ENCODE measurements around the gene MGMT. TPM values are rescaled to one million over a fixed set of nuclear protein-coding genes. Genes with fewer than 3 reads are reported as not detected.

MGMT gene
- total RNA-seq, 2 experiments from 2014 or later = 9.0 to 9.6 TPM

DNA sequence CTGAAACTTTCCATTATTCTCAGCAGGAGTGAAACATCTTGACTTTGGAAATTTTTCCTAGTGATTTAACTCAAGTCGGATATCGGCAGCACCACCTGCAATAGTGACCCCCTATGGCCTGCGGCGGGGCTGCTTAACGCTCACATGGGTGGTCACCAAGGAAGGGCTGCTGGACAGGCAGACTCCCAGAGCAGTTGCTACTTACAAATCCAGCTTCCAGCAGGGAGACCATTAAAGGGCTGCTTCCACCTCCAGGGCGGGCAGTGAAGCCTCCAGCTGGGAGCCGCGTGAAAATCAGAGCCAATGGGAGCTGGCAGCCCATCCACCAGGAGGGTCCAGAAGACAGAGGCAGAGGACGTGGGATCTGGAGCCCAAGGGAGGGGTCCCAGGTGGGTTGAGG lies 122.5 kb downstream of the MGMT start:
- H3K9me3 ChIP-seq (ENCODE audit: control insufficient read depth in 1 of 2, insufficient read depth in 1 of 2, low read length in 2 of 2) = peaks cover 51 to 56% of the 10 kb centered on the region in 2 experiments
- no peaks in the 10 kb centered on the region for H3K27me3 ChIP-seq (ENCODE audit: control insufficient read depth in 1 of 2, insufficient read depth in 2 of 2, low read length in 2 of 2)
- Mint-ChIP-seq H3K4me3 (no peak overlapping the region), H3K4me1 (ENCODE audit: low read depth) (no peaks in the 10 kb centered on the region), H3K9me3 (peaks cover 27% of the 10 kb centered on the region), H3K36me3 (ENCODE audit: low read depth) (peaks cover 93% of the 10 kb centered on the region), H3K27me3 (no peaks in the 10 kb centered on the region), H3K27ac (no peak overlapping the region)
- no peak for TF ChIP-seq CTCF (IDR thresholded peaks at IDR 0.05)
- no peak overlapping the region for H3K27ac ChIP-seq (ENCODE audit: low read depth in 1 of 2, low read length in 2 of 2)
- ChIA-PET POLR2A (no interaction called here), CTCF (no interaction called here)
- DNase-seq (no peak), ATAC-seq (ENCODE audit: poor library complexity) (no peak)
- H3K4me1 ChIP-seq (ENCODE audit: insufficient read depth, low read length) = no peaks in the 10 kb centered on the region
- intact Hi-C loops (cut with DNase I, micrococcal nuclease) = no loop called here
- no peak overlapping the region for H3K4me3 ChIP-seq (ENCODE audit: low read length)
- peaks cover 7% of the 10 kb centered on the region for H3K36me3 ChIP-seq (ENCODE audit: insufficient read depth, low read length)

- intact Hi-C loops (cut with DNase I, micrococcal nuclease) = no loop called here
Observed at GRCh38 chr10:129593953-129594352, 126.9 kb downstream of the MGMT start.

GRCh38 chr10:129594811-129595210 lies 127.8 kb downstream of the MGMT start:
- H3K27me3 Mint-ChIP-seq = no peaks in the 10 kb centered on the region
- H3K9me3 ChIP-seq (ENCODE audit: control insufficient read depth in 1 of 2, insufficient read depth in 1 of 2, low read length in 2 of 2) = peaks cover 13 to 51% of the 10 kb centered on the region in 2 experiments
- ATAC-seq (ENCODE audit: poor library complexity) (no peak), DNase-seq (no peak)
- peaks cover 3% of the 10 kb centered on the region for H3K36me3 ChIP-seq (ENCODE audit: insufficient read depth, low read length)
- POLR2A ChIA-PET = no interaction called here
- H3K9me3 Mint-ChIP-seq = peaks cover 3% of the 10 kb centered on the region
- no peaks in the 10 kb centered on the region for H3K4me1 ChIP-seq (ENCODE audit: insufficient read depth, low read length)
- no peak overlapping the region for H3K4me3 Mint-ChIP-seq
- CTCF ChIA-PET = no interaction called here
- H3K36me3 Mint-ChIP-seq (ENCODE audit: low read depth) = peaks cover 95% of the 10 kb centered on the region
- no peaks in the 10 kb centered on the region for H3K27me3 ChIP-seq (ENCODE audit: control insufficient read depth in 1 of 2, insufficient read depth in 2 of 2, low read length in 2 of 2)
- H3K27ac Mint-ChIP-seq = no peak overlapping the region
- no peaks in the 10 kb centered on the region for H3K4me1 Mint-ChIP-seq (ENCODE audit: low read depth)
- H3K27ac ChIP-seq (ENCODE audit: low read depth in 1 of 2, low read length in 2 of 2) = no peak overlapping the region
- no peak for TF ChIP-seq CTCF (IDR thresholded peaks at IDR 0.05)
- no peak overlapping the region for H3K4me3 ChIP-seq (ENCODE audit: low read length)
- intact Hi-C loops (cut with DNase I, micrococcal nuclease) = no loop called here

More at GRCh38 chr10:129593953-129594352, 126.9 kb downstream of the MGMT start:
- Mint-ChIP-seq H3K9me3 (peaks cover 3% of the 10 kb centered on the region), H3K36me3 (ENCODE audit: low read depth) (peaks cover 95% of the 10 kb centered on the region), H3K4me1 (ENCODE audit: low read depth) (no peaks in the 10 kb centered on the region), H3K27ac (no peak overlapping the region), H3K4me3 (no peak overlapping the region), H3K27me3 (no peaks in the 10 kb centered on the region)
- no peak for TF ChIP-seq CTCF (IDR thresholded peaks at IDR 0.05)
- H3K36me3 ChIP-seq (ENCODE audit: insufficient read depth, low read length) = peaks cover 6% of the 10 kb centered on the region
- no peaks in the 10 kb centered on the region for H3K4me1 ChIP-seq (ENCODE audit: insufficient read depth, low read length)
- peaks cover 15 to 59% of the 10 kb centered on the region in 2 experiments for H3K9me3 ChIP-seq (ENCODE audit: control insufficient read depth in 1 of 2, insufficient read depth in 1 of 2, low read length in 2 of 2)
- no peak overlapping the region for H3K27ac ChIP-seq (ENCODE audit: low read depth in 1 of 2, low read length in 2 of 2)
- no peak for DNase-seq
- CTCF ChIA-PET = interaction anchor here (0.6 kb wide), 1 partner anchor 450 kb away, joined by 3 read pairs; no protein-coding TSS in a partner anchor
- no peak for ATAC-seq (ENCODE audit: poor library complexity)
- no peaks in the 10 kb centered on the region for H3K27me3 ChIP-seq (ENCODE audit: control insufficient read depth in 1 of 2, insufficient read depth in 2 of 2, low read length in 2 of 2)
- POLR2A ChIA-PET = no interaction called here
- H3K4me3 ChIP-seq (ENCODE audit: low read length) = no peak overlapping the region
